ENCODE data around the gene GABRR3.

Gene GABRR3

DNA sequence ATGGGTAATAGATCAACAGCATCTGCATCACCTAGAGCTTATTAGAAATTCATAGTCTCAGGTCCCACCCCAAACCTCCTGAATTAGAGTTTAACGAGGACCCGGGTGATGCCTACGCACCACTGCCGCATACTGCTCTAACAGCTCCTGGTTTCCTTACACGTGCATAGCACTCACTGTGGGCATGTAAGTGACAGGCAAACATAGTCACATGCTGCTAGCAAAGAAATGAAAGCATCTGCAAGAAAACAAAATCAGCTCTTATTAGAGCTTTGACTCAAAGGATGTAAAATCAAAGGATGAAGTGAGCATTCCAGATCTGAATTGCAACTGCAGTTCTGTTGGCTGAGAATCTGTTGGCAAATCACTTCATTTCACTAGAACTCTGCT, 43.8 kb downstream of the GABRR3 start:
- no peak for FAIRE-seq
- no peak for DNase-seq (ENCODE audit: low spot score)

DNA sequence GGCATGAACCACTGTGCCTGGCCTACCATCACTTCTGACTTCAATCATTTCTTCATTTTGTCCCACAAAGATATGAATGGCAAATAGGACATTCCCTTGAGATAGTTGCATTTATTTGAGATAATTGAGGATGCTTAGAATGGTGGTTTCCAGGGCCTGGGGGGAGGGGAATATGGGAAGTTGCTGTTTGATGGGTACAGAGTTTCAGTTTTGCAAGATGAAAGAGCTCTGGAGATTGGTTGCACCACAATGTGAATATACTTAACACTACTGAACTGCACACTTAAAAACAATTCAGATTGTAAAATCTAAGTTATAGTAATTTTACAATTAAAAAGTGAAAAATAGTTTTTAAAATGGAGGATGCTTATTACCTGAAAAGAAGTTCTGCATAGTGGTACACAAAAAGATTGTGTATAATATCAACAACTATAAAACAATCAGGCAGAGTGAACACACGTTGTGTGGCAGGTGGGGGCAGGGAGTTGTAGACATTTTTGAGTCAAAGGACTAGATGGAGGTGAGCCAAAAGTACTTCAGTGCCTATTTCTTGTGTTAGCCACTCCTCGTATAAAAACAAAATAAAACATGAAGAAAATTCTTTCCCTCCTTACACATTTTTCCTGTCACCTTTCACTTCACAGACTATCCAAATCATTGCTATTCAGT, 44.4 kb downstream of the GABRR3 start:
- DNase-seq (ENCODE audit: low spot score) (no peak), FAIRE-seq (no peak)

DNA sequence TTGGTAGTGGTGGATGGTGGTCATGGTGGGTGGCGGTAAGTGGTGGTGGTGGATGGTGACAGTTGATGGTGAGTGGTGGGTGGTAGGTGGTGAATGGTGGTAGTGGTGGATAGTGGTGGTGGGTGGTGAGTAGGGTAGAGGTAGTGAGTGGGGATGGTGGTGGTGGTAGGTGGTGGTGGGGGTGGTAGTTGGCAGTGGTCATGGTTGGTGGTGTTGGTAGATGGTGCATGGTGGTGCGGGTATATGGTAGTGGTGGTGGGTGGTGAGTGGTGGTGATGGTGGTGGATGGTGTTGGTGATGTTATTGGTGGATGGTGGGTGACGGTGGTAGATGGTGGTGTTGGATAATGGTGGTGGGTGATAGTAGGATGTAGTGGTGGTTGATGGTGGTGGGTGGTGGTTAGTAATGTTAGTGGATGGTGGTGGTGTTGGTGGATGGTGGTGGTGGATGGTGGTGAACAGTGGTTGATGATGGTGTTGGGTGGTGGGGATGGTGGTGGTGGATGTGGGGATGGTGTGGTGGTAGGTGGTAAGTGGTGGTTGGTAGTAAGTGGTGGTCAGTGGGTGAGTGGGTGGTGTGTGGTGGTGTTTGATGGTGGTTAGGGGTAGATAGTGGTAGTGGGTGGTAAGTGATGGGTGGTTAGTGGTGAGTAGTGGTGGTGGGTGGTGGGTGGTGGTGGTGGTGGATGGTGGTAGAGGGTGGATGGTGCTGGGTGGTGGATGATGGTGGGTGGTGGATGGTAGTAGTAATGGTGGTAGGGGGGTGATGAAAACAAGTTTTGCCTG, 46.1 kb downstream of the GABRR3 start:
- no peak for FAIRE-seq
- no peak for DNase-seq (ENCODE audit: low spot score)

DNA sequence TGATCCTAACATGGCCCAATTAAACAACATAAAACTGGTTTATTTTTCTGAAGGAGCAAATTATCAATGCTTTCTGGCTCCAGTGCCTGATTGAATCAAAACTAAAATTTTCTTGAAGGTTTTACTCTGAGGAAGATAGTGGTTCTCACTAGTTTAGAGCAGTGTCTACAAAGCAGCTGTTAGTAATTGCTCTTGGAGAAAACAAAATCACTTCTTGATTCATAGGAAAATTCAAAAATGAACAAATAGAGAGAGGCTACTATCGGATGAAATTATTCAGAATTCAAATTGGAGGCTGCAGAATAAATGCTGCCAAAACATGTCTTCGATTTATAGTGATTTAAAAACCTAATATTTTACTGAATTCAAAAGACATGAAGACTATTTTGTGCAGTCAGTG, 47.8 kb downstream of the GABRR3 start:
- DNase-seq (ENCODE audit: low spot score) (no peak), FAIRE-seq (no peak)

DNA sequence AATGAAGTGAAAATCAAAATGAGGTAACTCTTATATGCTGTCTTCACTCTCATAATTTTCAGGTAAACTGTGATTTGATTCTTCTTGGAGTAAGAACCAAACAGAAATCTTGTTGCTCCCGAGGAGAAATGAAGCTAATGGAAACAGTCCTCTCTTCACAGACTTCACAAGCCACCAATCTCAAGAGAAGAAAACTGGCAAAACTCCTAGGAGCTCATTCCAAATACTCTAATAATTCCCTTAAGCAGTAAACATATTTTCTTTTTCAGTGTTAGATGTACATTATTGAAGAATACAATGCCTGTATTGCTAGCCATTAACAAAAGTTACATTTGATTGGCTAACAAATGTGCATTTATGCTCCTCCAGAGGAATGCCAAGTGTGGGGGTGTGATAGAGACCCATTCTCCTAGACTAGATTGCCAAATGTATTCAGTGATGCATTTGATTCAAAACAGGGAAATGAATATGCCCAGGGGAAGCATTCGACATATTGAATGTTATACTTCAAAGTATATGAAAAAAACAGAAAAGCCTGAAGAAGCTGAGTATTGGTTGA, 51.1 kb downstream of the GABRR3 start:
- DNase-seq (ENCODE audit: low spot score) (no peak), FAIRE-seq (no peak)

DNA sequence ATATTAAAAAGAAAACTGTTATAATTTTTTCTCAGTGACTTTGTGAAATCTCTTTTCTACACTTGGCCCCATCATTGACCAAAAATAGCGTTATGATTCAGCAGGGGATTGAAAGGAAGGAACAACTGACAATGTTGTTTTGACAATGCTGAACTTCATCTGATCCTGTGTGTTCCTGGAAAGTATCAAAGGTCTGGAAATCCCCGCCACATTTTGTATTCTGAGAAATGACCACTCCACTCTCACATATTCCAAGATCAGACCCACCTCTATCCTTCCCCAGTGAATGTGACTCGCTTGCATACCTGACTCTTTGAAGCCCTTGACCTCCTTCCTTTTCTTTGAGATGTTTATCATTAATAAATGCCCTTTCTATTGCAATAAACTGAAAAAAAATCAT, 53.2 kb downstream of the GABRR3 start:
- DNase-seq (ENCODE audit: low spot score): no peak
- FAIRE-seq: no peak

DNA sequence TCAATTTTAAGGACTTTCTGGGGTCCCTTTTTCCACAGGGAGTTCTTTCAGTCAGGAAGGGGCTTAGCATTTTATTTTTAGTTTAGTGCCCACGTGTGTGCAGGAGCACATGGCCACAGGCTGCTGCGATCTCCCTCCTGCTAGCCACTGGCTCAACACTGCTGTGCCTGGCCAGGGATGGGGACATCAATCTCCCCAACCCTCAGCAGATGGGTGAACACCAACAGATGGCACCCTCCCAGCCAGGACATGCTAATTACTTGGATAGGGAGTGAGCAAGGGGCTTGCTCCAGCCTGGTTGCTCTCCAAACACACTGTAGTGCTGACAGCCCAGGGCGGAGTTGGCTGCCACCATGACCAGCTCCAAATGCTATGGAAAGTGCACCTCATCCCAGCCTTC, 55.5 kb downstream of the GABRR3 start:
- DNase-seq (ENCODE audit: low spot score) (no peak), FAIRE-seq (no peak)

DNA sequence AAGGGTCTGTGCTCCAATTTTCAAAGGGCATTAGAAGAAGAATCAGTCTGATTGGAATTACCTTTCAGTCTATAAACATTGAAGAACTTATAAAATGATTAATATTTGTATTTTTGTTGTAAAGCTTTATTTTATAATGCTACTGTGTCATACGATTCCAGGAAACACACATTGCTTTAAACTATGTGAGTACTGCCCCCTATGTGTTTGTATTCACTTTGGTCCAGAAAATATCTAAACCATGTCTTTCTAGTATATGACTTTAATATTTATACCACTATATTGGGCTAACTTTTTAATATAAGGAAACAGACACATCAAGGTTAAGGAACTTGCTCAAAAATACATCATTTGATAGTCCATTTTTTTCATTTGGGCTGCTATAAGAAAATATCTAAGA, 59.6 kb downstream of the GABRR3 start:
- FAIRE-seq (no peak), DNase-seq (ENCODE audit: low spot score) (no peak)

DNA sequence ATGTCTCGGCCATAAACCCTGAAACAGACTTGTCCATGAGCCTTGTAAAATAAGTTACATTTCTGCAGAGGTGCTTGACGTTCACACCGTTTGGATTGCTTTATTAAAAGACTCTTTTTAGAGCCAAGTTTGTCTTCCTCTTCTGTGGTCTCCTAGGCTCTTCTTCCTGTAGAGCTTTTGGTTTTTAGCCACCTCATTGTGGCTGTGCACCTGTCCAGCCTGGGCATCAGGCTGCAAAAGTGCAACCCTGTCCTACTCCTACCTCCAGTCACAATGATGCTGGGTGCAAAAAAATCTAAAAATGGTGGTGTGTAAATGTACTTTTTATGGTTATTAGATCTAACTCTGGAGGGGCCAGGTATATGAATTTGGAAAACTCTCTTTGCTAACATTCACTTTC, 60.1 kb downstream of the GABRR3 start:
- DNase-seq (ENCODE audit: low spot score) (no peak), FAIRE-seq (no peak)

DNA sequence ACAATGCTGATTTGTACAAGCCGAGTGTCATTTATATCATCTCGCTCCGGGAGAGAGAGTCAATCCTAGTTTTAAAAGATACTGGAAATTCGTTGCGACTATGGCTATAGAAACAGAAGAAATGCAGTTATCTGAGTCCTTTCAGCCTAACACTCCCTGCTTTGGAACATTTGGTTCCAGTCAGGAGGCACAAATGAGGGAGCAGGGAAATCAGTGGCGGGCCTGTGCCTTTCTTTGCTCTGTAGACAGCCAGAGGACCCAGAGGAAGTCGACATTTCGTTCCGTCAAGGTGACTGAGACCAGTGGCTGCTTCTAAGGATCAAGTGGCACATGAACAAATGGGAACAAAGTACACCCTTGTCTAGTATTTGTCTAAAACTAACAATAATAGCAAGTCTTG, 62.1 kb downstream of the GABRR3 start:
- FAIRE-seq (no peak), DNase-seq (ENCODE audit: low spot score) (no peak)

DNA sequence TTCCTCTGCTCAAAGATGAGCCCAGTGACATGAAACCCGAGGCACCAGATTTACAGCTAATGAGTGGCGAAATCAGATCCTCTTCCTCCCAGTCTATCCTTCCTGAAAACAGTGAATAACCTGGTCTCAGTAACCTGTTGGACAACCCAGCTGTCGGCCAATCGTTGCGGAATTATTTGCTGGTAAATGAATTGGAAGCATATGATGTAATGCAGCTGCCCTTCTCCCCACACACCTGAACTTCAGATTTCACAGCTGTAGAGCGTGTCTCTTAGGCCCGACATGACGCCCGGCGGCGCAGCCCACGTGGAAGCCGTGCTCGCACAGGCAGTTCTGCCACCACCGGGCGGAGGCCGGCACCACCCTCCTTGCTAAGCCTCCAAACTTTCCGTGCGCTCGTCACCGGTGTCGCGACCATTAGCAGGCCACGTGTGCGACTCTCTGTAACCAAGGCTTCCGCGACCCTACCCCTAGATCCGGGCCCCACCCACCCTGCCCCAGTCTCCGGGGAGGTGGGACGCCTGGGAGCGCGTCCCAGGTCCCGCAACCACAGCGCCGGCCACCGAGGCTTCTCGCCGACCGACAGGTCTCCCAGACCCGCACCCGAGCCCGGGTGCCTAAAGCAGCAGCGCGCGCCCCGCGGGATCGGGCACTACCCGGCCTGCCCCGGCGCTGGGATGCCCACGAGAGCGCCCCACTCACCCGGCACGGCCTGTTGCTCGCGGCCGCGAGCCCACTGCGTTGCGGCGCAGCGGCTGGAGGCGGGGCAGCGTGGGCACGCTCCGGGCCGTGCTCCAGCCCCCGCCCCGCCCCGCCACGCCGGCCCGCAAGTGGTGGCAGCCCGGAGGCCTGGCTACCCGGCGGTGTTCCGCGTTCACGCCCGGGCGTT, 63.2 kb downstream of the GABRR3 start, which contains the start of gene RIOX2:
RIOX2 (minus strand) TSS at position 753 of the 889 bp plus-strand sequence. CDS start 4,838 bp downstream, outside the sequence.
- FAIRE-seq: no peak

DNA sequence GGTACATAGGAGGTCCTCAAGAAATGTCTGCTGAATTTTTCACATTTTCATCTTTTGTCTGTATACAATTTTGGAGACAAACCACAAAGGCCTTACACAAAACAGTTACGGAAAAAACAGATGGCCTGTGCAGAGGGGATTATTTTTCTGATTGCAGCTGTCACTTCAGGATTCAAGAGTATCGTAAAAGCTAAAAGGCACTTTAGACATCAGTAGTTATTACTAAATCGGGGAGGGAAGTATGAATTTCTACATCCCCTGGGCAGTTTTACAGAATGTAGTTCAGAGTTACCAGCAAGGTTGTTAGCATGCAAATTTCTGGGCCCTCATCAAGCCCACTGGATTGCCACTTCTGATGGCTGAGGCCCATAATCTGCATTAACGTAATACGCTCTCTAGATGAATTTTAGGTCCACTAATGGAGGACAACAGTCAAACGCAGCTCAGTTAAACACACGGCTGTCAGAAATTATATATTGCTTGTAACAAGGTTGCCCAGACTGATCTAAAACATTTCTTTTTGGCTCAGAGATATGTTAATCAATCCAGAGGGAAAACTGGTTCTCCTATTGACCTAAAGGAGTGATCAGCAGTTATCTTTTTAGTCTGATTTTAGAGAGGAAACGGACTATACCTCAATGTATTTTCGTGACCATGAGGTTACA, 64.0 kb downstream of the GABRR3 start:
- DNase-seq (ENCODE audit: low spot score): no peak
- FAIRE-seq: no peak

More for the DNA sequence above, 63.2 kb downstream of the GABRR3 start, which contains the start of gene RIOX2:
- peak; percentile 41 for DNase-seq (ENCODE audit: low spot score)

DNA sequence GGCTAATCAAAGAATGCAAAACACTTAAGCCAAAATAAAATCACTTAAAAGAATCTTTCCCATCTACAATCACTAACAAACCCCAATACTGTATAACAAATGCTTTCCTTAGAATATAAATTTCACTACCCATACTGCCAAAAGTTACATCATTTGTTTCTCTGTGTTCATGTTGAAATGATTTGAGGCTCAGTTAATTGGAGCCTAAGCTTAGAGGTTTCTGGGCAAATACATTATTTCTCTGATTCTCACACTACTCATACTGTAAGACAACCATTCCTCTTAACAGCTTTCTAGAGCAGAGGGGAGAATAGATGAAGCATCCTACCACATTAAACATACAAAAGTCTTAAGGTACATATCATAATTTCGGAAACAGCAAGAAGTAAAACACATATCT, 65.0 kb downstream of the GABRR3 start:
- DNase-seq (ENCODE audit: low spot score) (no peak), FAIRE-seq (no peak)

DNA sequence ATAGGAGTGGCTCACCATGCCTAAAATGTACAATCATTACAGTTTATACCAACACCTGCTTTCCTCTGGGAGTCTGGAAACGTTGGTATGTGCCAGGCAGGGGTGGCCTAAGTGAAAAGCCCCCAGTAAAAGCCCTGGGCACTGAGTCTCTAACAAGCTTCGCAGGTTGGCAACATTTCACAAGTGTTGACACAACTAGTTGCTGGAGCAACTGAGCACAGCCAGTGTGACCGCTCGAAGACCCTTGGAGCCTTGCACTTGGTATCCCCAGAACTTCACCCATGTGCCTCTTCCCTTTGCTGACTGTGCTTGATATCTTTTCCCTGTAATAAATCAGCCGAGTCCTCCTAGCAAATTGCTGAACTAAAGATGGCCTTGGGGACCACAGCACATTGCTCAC, 65.6 kb downstream of the GABRR3 start:
- DNase-seq (ENCODE audit: low spot score) (no peak), FAIRE-seq (no peak)

DNA sequence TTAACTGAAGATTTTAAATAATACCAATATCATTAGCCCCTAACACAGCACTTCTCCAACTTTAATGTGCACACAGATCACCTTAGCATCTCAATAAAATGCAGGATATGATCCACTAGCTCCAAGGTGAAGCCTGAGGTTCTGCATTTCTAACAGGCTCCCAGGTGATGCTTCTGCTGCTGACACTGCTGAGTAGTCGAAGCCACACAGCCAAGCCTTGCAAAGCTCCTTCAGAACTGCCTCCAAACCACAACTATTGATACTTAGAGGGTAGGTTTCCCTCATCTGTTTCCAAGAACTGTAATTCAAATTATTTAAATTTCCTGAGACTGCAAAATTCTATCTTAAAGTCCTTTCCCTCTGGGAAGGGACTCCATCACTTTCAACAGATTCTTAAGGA, 66.7 kb downstream of the GABRR3 start:
- FAIRE-seq: no peak
- no peak for DNase-seq (ENCODE audit: low spot score)

DNA sequence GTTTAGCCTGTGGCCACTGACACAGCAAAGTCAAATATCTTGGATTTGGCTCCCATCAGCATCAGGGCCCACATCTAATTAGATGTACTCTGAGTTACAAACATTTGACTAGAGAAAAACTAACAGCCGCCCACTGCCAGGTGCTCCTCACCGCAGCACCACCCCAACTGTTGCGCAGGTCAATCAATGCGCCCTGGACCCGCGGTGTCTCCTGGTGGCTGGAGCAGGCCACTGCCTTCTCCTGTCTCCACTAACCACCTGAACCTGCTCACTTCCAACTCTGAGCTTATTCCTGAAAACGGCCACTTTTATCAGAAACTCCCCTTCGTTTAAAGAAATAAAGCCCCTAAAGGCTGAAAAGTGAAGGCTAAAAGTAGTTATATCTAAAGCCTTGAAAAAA, 67.1 kb downstream of the GABRR3 start:
- DNase-seq (ENCODE audit: low spot score): no peak
- no peak for FAIRE-seq

DNA sequence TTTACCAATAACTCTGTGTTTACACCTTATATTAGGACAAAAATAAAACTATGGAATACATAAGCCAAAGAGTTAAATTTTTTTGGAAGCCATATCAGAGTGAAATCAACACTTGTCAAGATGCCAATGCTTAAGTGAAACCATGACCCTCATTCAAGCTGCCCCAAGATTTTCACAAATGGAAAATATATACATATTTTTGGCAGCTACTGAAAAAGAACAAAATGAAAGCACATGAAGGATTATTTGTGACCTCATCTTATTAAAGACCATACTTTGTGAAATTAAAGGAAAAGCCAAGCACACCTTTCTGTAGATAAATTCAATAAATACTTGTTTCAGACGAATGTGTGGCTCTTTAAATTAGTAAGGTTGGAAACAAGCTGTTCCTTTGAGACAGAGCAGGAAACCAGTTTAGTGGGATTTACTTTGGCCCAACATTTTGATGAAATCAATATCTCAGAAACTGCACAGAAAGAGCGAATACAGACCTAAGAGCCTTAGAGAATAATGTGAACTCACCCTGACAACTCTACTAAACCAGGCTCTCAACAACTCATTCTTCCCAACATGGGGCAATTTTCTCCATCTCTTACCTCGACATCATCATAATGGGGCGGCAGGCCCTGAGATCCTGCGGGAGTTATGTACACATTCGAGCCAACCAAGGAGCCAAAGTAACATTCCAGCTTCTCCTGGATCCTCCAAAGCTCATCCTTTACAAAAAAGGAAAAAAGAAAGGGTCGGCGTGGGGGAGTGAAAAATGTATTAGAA, 73.9 kb downstream of the GABRR3 start:
- DNase-seq (ENCODE audit: low spot score) (no peak), FAIRE-seq (no peak)

DNA sequence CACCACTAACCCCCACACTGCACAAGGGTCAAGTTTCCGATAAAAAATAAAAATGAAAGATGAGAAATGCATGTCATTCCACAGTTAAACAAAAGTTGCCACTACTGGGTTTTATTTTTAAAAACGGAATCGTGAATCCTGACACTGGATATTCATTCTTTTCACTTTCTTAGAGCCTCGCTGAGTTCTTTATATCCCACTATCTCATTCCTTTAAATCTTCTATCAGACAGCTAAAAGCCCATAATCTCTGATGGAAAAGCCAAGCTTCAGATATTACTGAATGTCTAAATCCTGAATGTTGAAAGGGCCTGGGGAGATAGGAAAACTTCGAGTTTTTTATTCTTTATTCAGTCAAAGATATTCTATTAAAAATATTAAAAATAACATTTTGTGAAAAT, 74.6 kb downstream of the GABRR3 start:
- FAIRE-seq: no peak
- DNase-seq (ENCODE audit: low spot score): no peak

DNA sequence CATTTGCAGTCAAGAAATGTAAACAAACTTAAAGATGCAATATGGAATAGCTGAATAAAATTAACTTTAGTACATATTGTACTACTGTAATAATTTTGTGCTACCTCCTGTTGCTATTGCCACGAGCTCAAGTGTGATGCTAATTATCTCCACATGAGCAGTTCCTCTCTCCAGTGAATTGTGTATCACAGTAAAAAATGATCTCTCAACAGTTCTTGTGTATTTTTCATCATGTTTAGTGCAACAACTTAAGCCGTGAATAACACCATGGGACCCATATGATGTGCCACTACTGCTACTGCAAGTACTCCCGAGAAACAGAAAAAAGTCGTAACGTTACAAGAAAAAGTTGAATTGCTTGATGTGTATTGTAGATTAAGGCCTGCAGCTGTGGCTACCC, 75.2 kb downstream of the GABRR3 start:
- FAIRE-seq: no peak
- DNase-seq (ENCODE audit: low spot score): no peak

DNA sequence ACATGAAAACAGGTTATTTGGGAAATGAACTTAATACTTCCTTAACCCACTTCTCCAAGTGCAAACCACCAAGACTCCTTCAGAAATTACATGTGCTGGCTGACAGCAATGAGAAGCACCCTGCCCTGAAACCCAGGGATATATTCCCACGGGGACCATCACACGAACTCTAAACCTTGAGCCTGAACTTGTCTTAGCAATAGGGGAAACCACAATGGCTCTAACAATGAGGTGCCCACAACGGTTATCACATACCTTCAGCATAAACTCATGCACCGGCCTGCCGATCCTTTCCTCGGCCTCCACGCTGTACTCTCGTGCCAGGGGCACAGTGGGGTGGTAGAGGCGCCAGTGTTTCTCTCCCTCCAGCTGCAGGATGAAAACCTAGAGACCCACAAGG, 76.3 kb downstream of the GABRR3 start:
- FAIRE-seq (no peak), DNase-seq (ENCODE audit: low spot score) (no peak)

All from RCC 7860 (cell line).